Measurements from ENCODE around the gene VSNL1. TPM values are rescaled to one million over a fixed set of nuclear protein-coding genes. Genes with fewer than 3 reads are reported as not detected.

VSNL1 gene
- total and polyA plus RNA-seq, 10 of the 15 experiments (the other 5 are each of a cell fraction or from before 2014, with no cell fraction given): 0.04 to 0.30 (median 0.12) TPM; not detected in 4

- ATAC-seq (no peak), DNase-seq (ENCODE audit: low read depth, low spot score) (no peak), FAIRE-seq (no peak)
- peaks cover 0 to 22% of the 10 kb centered on the region in 2 experiments; a peak in 3 of 4 replicates for H3K36me3 ChIP-seq (ENCODE audit: control insufficient read depth in 2 of 2, insufficient read depth in 2 of 2, low read length in 1 of 2)
- 100% methylated on average over 2 of the region's 2 CpGs for WGBS (ENCODE audit: insufficient coverage, insufficient replicate concordance, low lambda C conversion rate, missing lambda C conversion rate)
- ChIA-PET RAD21 (ENCODE audit: unreplicated experiment) (no interaction called here), SMC1A (ENCODE audit: uncharacterized antibody, unreplicated experiment) (interaction anchor here (2.2 kb wide), 1 partner anchor 16 kb away, joined by 5 read pairs; no protein-coding TSS in a partner anchor), CTCF (interaction anchor here (1.6 kb wide), 1 partner anchor 12 kb away, joined by 11 read pairs; no protein-coding TSS in a partner anchor), POLR2A (no interaction called here)
- no peaks in the 10 kb centered on the region for H3K27me3 ChIP-seq (replicated peaks in 1 of 2; ENCODE audit: control insufficient read depth in 2 of 2, insufficient read depth in 2 of 2, low read length in 1 of 2)
- no peaks in the 10 kb centered on the region for H3K79me2 ChIP-seq (ENCODE audit: control insufficient read depth, insufficient read depth, low read length)
- H3K4me3 ChIP-seq: no peak overlapping the region
- BruUV-seq (replicated peaks): no TSS peak
- no peak overlapping the region for H3K4me2 ChIP-seq (ENCODE audit: control insufficient read depth, insufficient read depth)
- H3K9ac ChIP-seq (ENCODE audit: control insufficient read depth, insufficient read depth, low read length): no peak overlapping the region
- H3K9me3 ChIP-seq (replicated peaks; ENCODE audit: control insufficient read depth, insufficient read depth, low read length): no peaks in the 10 kb centered on the region
- intact Hi-C loops (cut with micrococcal nuclease; ENCODE audit: unreplicated experiment) (no loop called here), in situ Hi-C loops (cut with MboI) (no loop called here)
- H2AFZ ChIP-seq (ENCODE audit: control insufficient read depth, low read depth, low read length): no peak overlapping the region
- no peaks in the 10 kb centered on the region for H4K20me1 ChIP-seq (ENCODE audit: control insufficient read depth, insufficient read depth)
- no peak overlapping the region for H3K27ac ChIP-seq (ENCODE audit: control insufficient read depth, insufficient read depth)
- H3K4me1 ChIP-seq (ENCODE audit: control insufficient read depth, insufficient read depth, low read length): no peaks in the 10 kb centered on the region
- TF ChIP-seq REST (IDR thresholded peaks at IDR 0.05; ENCODE audit: low read depth, low read length) (no peak), ZNF217 (IDR thresholded peaks at IDR 0.05) (no peak), STAT1 (conservative IDR thresholded peaks at IDR 0.05) (no peak), FOS (IDR thresholded peaks at IDR 0.05; ENCODE audit: borderline replicate concordance, extremely low read depth, insufficient read length) (no peak), TCF12 (IDR thresholded peaks at IDR 0.05; ENCODE audit: low read depth, low read length) (no peak), MTA2 (IDR thresholded peaks at IDR 0.05; ENCODE audit: low read depth) (no peak), MYB (IDR thresholded peaks at IDR 0.05; ENCODE audit: borderline replicate concordance, low read depth, low read length) (no peak), NKRF (conservative IDR thresholded peaks at IDR 0.05) (no peak), BMI1 (IDR thresholded peaks at IDR 0.05; ENCODE audit: borderline replicate concordance) (no peak), HCFC1 (IDR thresholded peaks at IDR 0.05; ENCODE audit: low read length) (no peak), NFYA (IDR thresholded peaks at IDR 0.05; ENCODE audit: borderline replicate concordance, low read depth, low read length) (no peak), CEBPZ (IDR thresholded peaks at IDR 0.05; ENCODE audit: low read depth, low read length) (no peak), SRF (IDR thresholded peaks at IDR 0.05; ENCODE audit: low read depth in 2 of 2, low read length in 2 of 2) (no peak), MEF2A (IDR thresholded peaks at IDR 0.05; ENCODE audit: insufficient read depth, low read depth, low read length) (no peak), RAD51 (IDR thresholded peaks at IDR 0.05) (no peak), SMAD1 (IDR thresholded peaks at IDR 0.05; ENCODE audit: low read depth, partially characterized antibody) (no peak), TCF7 (IDR thresholded peaks at IDR 0.05; ENCODE audit: borderline replicate concordance) (no peak), POLR2A (IDR thresholded peaks at IDR 0.05; ENCODE audit: low read depth, low read length) (no peak)
Measured at GRCh38 chr2:17683981-17684380, 143.5 kb downstream of the VSNL1 start.

All from GM12878 (cell line).